HK-2 (cell line): ENCODE data around the gene IL1R2.

Experiments
- DNase-seq: peaks from one replicate; pipeline ENCODE4 v3.0.0-alpha.2; 2018; ENCODE audit not compliant: unreplicated experiment

Gene IL1R2

DNA sequence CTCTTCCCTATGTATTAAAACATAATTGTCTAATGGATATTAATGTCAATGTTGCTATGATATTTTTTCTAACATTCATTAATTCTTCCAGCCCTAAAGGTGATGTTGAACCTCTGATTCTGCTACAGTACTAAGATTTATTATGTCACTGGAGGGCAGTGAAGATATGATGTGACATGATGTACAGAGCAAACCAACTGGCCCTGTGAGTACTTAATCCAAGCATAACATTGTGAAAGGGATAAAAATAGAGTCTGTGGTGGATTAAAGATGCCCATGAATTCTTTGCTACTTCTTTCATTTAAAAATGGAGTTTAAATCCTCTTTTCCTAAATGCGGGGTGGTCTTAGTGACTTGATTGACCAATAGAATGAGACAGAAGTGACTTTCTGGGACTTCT is 51.8 kb downstream of the IL1R2 start:
- no peak for DNase-seq

DNA sequence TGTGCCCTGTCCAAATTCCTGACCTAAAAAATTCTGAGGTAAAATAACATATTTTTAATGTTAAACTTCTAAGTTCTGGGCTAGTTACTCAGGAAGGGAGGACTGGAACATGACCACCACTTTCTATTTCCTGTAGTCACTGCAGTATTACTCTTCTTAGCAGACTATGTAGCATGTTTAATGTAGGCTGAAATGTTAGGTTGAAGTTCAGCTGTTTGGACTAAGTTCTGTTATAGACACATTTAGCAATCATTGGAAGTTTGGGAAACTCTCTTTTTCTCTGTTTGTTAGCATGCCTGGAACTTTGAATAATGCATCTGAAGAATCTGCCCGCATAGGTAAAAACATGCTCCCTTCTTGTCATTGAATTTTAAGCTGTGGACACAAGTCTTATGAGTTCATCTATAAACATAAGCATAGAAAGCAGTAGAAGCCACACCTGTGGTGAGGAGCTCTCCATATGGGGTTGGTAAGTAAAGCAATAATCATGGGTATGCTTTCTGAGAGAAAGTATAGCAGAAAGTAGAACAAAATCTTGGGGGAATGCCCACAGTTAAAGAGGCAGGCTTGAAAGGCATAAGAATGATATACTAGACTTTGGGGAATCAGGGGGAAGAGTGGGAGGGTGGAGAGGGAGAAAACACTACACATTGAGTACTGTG is 52.6 kb downstream of the IL1R2 start:
- DNase-seq, result no peak

- DNase-seq, result no peak
Observed at GRCh38 chr2:102044967-102045489, 53.3 kb downstream of the IL1R2 start.

DNA sequence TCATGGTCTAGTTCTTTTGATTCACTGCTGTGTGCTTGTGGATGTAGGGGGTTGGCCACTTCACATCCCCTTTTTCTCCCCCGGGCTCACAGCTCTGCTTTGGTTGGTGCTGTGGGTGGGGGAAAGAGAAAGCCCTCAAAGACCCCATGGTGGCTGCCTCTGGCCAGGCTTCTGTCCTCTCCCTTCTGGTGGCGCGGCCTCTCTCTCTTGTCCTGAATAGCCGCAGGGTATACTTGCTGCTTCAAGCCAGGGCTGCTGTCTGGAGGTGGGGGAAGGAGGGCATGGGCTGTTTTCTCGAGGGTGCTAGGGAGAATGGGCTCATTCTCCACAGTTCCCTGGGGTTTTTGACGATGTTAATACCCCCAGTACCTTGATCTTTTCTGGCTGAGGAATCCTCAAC is 53.9 kb downstream of the IL1R2 start:
- DNase-seq, result no peak

GRCh38 chr2:102046135-102046986 is 54.6 kb downstream of the IL1R2 start:
- DNase-seq, result no peak

DNA sequence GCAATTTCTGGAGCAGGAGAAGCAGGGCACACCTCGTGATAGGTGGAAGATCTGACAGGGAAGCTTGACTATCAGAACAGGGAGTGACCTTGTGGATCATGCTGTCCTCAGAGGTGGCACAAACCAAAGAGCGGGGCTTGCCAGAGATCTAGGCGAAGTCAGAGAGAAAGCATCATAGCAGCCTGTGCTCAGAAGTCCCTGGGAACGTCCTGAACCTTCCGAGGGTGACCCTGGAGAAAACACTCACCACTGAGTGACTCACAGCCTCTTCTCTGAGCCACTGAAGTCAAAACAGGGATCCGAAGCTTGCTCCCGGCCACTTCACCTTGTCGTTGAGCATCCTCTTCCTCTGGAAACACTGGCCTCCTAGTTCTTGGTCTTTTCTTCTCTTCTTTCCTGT is 56.7 kb downstream of the IL1R2 start:
- peak; percentile 42 for DNase-seq

GRCh38 chr2:102049756-102050443 is 58.1 kb downstream of the IL1R2 start:
- DNase-seq, result no peak

DNA sequence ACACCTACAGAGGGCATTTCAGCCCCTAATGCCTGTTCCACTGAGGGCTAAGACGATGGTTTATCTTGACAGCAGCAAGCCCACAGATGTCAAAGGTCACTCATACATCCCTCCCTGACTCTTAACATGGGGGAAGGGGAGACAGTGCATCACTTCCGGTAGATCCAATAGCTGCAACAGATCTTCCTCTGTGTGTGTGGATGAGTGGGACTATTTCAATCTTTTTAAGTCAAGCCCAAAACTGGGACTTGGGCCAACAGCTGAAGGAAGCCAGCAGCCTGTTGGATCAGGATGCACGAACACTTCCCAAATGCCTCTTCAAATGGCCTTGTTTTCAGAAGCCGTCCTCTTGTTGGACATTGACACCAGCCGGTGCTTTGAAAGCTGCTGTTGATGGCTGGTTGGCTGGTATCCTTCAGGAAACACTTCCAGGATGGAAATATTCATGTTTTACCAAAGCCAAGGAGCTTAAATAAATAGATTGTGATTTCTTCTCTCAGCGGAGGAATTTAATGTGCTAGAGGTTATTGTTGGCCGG is 59.2 kb downstream of the IL1R2 start:
- DNase-seq, result no peak

- DNase-seq, result no peak
Observed at GRCh38 chr2:102051692-102052277, 60.0 kb downstream of the IL1R2 start.

DNA sequence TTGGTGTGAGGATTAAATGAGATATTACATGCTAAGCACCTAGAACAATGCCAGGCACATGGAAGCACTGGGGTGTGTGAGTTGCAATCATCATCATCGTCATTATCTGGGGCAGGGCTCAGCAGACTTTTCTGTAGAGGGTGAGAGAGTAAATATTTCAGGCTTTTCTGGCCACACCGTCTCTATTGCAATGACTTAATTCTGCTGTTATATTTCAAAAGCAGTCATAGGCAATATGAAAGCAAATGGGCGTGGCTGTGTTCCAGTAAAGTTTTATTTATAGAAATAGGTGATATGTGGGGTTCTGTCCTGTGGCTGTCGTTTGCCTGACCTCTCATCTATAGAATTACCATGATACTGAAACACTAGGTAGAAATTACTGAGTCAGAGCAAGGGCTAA is 60.6 kb downstream of the IL1R2 start:
- DNase-seq, result no peak

- DNase-seq, result no peak
Observed at GRCh38 chr2:102053096-102053495, 61.3 kb downstream of the IL1R2 start.

GRCh38 chr2:102055346-102055990 is 63.7 kb downstream of the IL1R2 start:
- DNase-seq, result no peak

GRCh38 chr2:102056079-102056581 is 64.4 kb downstream of the IL1R2 start:
- no peak for DNase-seq

DNA sequence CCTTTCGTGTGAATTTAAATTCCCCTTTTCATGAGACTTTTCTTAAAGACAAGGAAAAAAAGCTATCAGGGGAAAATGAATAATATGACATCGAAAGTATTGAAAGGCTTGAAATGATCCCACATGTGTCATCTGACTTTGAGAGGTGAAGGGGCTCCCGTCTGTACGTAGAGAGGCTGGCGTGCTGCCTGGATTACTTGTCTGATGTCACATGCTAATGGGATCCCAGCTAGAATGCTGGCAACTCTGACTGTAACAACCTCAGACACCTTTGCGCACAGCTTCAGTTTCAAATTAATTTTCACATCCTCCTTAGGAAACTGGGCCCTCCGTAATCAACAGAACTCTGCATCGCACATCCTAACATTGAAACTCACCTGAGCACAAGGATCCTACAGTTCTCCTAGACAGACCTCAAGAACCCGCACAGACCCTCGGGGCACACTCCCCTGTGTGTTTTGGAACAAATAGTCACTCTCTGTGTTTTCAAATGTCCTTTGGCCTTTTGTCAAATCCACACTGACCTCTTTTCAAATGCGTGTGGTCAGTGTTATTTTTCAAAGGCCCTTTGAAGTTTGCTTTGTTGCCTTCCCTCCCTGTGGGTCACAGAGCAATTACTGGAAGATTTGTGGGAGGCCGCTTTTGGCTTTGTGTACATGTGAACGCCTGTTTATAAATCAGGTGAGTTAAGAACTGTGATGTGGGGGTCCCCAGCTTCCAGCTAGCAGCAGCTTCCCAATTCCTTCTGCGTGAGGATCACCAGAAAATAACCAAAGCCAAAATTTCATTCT is 65.9 kb downstream of the IL1R2 start:
- no peak for DNase-seq

DNA sequence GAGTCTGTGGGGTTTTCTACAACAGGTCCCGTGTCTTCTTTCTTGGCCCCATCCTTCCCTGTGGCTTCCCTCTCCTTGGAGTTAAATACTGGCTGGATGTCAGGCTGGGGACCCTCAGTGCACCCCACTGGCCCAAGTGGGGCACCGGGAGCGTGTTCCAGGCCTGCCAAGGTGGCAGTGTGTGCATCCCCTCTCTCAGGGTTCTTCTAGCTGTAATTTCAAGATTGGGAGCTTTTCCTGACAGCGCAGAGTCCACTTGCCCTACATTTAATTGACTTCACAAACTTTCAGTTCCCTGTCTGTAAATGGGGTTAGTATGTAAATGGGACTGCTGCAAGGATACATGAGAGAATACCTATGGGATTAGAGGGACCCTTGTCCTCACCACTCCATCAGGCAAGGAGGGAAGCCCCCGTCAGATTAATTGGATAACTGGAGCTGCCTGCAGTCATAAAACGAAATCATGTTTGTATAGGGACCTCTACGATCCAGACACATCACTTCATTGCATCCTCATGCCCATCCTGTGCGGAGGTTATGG is 66.6 kb downstream of the IL1R2 start:
- no peak for DNase-seq

DNA sequence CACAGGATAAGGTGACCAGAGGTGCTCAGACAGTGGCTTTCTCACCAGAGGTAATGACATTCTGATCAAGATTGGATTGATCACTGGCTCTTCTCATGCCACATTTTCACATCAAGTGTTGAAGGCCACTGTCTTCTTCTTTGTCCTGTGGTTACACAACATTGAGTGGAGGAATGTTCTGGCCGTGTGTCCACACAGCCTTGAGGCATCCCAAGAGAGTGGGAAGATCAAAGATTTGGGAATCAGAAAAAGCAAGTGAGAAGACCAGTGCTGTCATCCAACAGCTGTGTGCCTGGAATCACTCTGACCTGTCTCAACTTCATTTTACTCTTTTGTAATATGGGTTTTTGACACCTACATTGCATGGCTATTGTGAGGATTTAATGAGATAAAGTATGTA is 67.4 kb downstream of the IL1R2 start:
- DNase-seq, result no peak

DNA sequence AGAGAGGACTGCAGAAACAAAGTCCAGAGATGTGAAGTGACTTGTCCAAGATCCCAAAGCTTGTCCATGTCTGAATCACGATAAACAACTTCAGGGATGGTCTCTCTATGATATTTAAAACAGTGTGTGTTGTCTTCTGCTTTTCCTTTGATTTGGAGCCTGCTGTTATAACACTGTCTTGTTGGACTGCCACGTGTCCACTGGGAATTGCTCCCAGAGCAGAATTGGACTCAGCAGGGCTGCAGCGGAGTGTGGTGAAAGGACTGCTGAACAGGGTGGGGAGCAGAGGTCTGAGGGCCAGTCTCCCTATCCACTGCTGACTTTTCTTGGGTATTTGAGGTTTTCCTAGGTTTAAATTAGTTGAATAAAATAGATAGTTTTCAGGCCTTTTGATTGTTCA is 68.3 kb downstream of the IL1R2 start:
- DNase-seq, result no peak

DNA sequence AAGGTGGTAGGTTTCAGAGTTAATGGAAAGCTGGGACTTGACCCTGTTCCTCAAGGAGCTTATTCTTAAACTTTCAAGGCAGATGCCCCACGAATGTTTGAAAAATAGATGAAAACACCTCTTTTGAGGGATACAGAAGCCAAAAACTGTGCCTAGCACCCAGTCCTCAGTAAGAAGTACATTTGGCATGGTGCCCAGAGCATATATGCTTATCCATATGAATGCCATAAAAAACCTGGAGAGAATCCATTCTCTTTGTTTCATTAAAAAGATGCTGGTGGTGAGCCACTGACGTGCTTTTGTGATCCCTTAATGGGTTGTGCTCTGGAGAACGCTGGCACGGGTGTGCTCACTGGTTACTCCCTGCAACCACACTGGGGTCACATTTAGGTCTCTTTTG is 69.0 kb downstream of the IL1R2 start:
- no peak for DNase-seq

DNA sequence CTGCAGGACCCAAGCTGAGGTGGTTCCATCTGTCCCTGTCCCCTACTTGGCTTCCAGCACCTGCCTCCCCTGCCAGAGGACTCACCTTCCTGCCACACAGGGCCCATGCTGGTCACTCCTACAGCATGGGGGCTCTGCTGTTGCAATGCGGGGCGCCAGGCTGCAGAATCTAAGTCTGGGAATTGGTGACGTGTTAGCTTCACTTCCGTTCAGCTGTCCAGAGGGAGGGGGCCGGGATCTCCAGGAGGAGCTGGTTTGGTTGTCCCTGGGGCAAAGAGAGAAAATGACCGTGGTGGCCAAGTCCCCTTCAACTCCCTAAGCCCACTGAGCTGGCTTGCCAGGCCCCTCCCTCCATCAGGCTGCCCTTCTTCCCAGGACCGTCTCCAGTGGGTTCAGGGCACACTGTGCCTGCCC is 69.5 kb downstream of the IL1R2 start:
- no peak for DNase-seq
